LoVo (cell line): ENCODE results near the gene BST2.
A peak's percentile ranks its signal among the peaks of the same experiment; 100 is the strongest.

Source experiments
- DNase-seq: peaks from one replicate; pipeline ENCODE4 v3.0.0-alpha.2; 2016; ENCODE audit warnings: low spot score

BST2 gene

GRCh38 chr19:17419621-17420474, 14.4 kb upstream of the BST2 start, which contains the start of gene MVB12A:
TSS of gene MVB12A (plus strand) at chr19:17420047. CDS start at chr19:17420136, 89 bp downstream.
- DNase-seq, result peak; percentile 98

GRCh38 chr19:17419154-17419620, 13.8 kb upstream of the BST2 start:
- peak; percentile 15 for DNase-seq

- DNase-seq, result no peak
These were observed 13.3 kb upstream of the BST2 start for GRCh38 chr19:17418710-17419109.

GRCh38 chr19:17415121-17415520, 9.7 kb upstream of the BST2 start:
- DNase-seq, result no peak

GRCh38 chr19:17414097-17414496, 8.7 kb upstream of the BST2 start:
- DNase-seq, result no peak

- no peak for DNase-seq
These were observed 6.4 kb upstream of the BST2 start for GRCh38 chr19:17411801-17412200.

- DNase-seq, result no peak
These were observed 4.6 kb upstream of the BST2 start for GRCh38 chr19:17409990-17410389.

- no peak for DNase-seq
These were observed 1.4 kb upstream of the BST2 start for GRCh38 chr19:17406887-17407196.

GRCh38 chr19:17406046-17406886, 836 bp upstream of the BST2 start:
- no peak for DNase-seq

- no peak for DNase-seq
These were observed 695 bp downstream of the BST2 start for GRCh38 chr19:17404621-17405249.

- DNase-seq, result no peak
These were observed 1.4 kb downstream of the BST2 start for GRCh38 chr19:17404015-17404414.

GRCh38 chr19:17402982-17403855, 2.2 kb downstream of the BST2 start:
- no peak for DNase-seq

GRCh38 chr19:17401628-17402027, 3.8 kb downstream of the BST2 start:
- no peak for DNase-seq

- DNase-seq, result no peak
These were observed 6.4 kb downstream of the BST2 start for GRCh38 chr19:17398902-17399527.

GRCh38 chr19:17394891-17395415, 10.5 kb downstream of the BST2 start:
- peak; percentile 27 for DNase-seq

- DNase-seq, result no peak
These were observed 11.5 kb downstream of the BST2 start, which contains the start of gene CCDC194 for GRCh38 chr19:17393914-17394313. TSS of gene CCDC194 (minus strand) at chr19:17394196. CDS start at chr19:17394158, 38 bp downstream.

GRCh38 chr19:17393002-17393401, 12.4 kb downstream of the BST2 start:
- DNase-seq, result no peak

GRCh38 chr19:17391371-17392151, 13.9 kb downstream of the BST2 start:
- no peak for DNase-seq

- DNase-seq, result peak; percentile 81
These were observed 14.6 kb downstream of the BST2 start for GRCh38 chr19:17390665-17391370.
